Lung (tissue), 12 donors: ENCODE measurements around the gene RGS2. TPM values are rescaled to one million over a fixed set of nuclear protein-coding genes. Genes with fewer than 3 reads are reported as not detected.

Experiments used
- ATAC-seq: fragments of 200-7000 bp; cut with Tn5 transposase; one replicate; pipeline ENCODE4 v1.9.1; 2020; ENCODE audit warnings: moderate number of reproducible peaks; ENCODE audit not compliant: insufficient read depth, low FRiP score
- DNase-seq, 3 donors: peaks; one replicate each; pipeline ENCODE4 v3.0.0-alpha.2; 2013 to 2017
- H3K27ac ChIP-seq, 2 donors: one replicate each; pipeline ENCODE4 v1.5.1; 2013; ENCODE audit warnings: mild to moderate bottlenecking in 2 of 2, moderate library complexity in 2 of 2, control low read depth in 1 of 2, inconsistent platforms in 1 of 2, low read depth in 1 of 2, low read length in 1 of 2
- H3K27me3 ChIP-seq, 3 donors: one replicate each; pipeline ENCODE4 v1.5.1; 2013; ENCODE audit warnings: low read length in 2 of 3; ENCODE audit not compliant: control insufficient read depth in 3 of 3, insufficient read depth in 3 of 3
- H3K36me3 ChIP-seq, 4 donors: one replicate each; pipeline ENCODE4 v1.5.1; 2013; ENCODE audit warnings: low read length in 4 of 4, mild to moderate bottlenecking in 1 of 4, moderate library complexity in 1 of 4; ENCODE audit not compliant: control insufficient read depth in 4 of 4, insufficient read depth in 4 of 4
- H3K4me1 ChIP-seq, 5 donors: one replicate each; pipeline ENCODE4 v1.5.1; 2013; ENCODE audit warnings: low read length in 5 of 5, mild to moderate bottlenecking in 2 of 5, moderate library complexity in 1 of 5; ENCODE audit not compliant: control insufficient read depth in 5 of 5, insufficient read depth in 5 of 5
- H3K4me3 ChIP-seq: one replicate; pipeline ENCODE4 v1.5.1; 2013; ENCODE audit warnings: mild to moderate bottlenecking, control low read depth, moderate library complexity
- H3K9ac ChIP-seq, 2 donors: one replicate each; pipeline ENCODE4 v1.5.1; 2013; ENCODE audit warnings: low read length in 2 of 2, control low read depth in 1 of 2; ENCODE audit not compliant: insufficient read depth in 1 of 2
- H3K9me3 ChIP-seq, 4 donors: one replicate each; pipeline ENCODE4 v1.5.1; 2013; ENCODE audit warnings: low read length in 3 of 4, mild to moderate bottlenecking in 1 of 4, moderate library complexity in 1 of 4; ENCODE audit not compliant: control insufficient read depth in 4 of 4, insufficient read depth in 3 of 4
- CTCF ChIP-seq: IDR thresholded peaks from 2 replicates; pipeline ENCODE4 v1.5.1; 2012; ENCODE audit warnings: mild to moderate bottlenecking; ENCODE audit errors: control extremely low read depth, extremely low read depth
- WGBS, 2 donors: extraction: QIAGEN DNeasy Blood & Tissue Kit; methylation state at CpG; one replicate each; pipeline ENCODE4 v1.1.7; 2013; 5-methylcytosine and 5-hydroxymethylcytosine counted together
- polyA plus RNA-seq, 2 donors: library from polyadenylated mRNA; stranded (reverse); fragments of 200-250 nt; gene quantifications; one replicate each; pipeline ENCODE4 v1.2.1, GENCODE V29; 2013
- total RNA-seq, 2 donors: library from RNA; depleted of rRNA in 1 of 2; stranded (reverse); fragments of >200 nt in 1 of 2; gene quantifications; one replicate each; pipeline ENCODE4 v1.2.1, GENCODE V29; 2014 to 2021
- donor health status: control.
- donor health status: control.
- donor health status: Bipolar disorder and iron deficiency.
- donor health status: healthy.
- donor health status: DM: yes; HTN: yes; CAD: no.

The RGS2 gene
- total and polyA plus RNA-seq, 4 donors = 36.4 to 111 (median 62.1) TPM

GRCh38 chr1:192766876-192767275 is 42.0 kb upstream of the RGS2 start:
- no peak for TF ChIP-seq CTCF
- Histone ChIP-seq H3K4me3 (no peak overlapping the region), H3K27ac (no peak overlapping the region), H3K9me3 (no peaks in the 10 kb centered on the region), H3K27me3 (no peaks in the 10 kb centered on the region), H3K4me1 (peaks cover 0 to 12% (median 8%) of the 10 kb centered on the region in 5 donors), H3K9ac (no peak overlapping the region), H3K36me3 (no peaks in the 10 kb centered on the region)
- no peak for ATAC-seq
- WGBS, 2 donors = 89 to 95% methylated on average over 3 of the region's 3 CpGs
- DNase-seq = no peak

- 69 to 95% methylated on average over 2 of the region's 2 CpGs for WGBS, 2 donors
- Histone ChIP-seq H3K9ac (no peak overlapping the region), H3K27me3 (no peaks in the 10 kb centered on the region), H3K27ac (no peak overlapping the region), H3K4me3 (no peak overlapping the region), H3K9me3 (no peaks in the 10 kb centered on the region), H3K4me1 (peaks cover 0 to 12% (median 8%) of the 10 kb centered on the region in 5 donors), H3K36me3 (no peaks in the 10 kb centered on the region)
- TF ChIP-seq CTCF = no peak
- ATAC-seq (no peak), DNase-seq (peak; percentile 64 to 80 (median 67))
Observed at GRCh38 chr1:192767798-192768197, 41.0 kb upstream of the RGS2 start.

- Histone ChIP-seq H3K27ac (no peak overlapping the region), H3K27me3 (no peaks in the 10 kb centered on the region), H3K4me1 (peaks cover 0 to 12% (median 8%) of the 10 kb centered on the region in 5 donors), H3K9me3 (no peaks in the 10 kb centered on the region), H3K9ac (no peak overlapping the region), H3K36me3 (no peaks in the 10 kb centered on the region), H3K4me3 (no peak overlapping the region)
- no peak for TF ChIP-seq CTCF
- DNase-seq (no peak), ATAC-seq (no peak)
Observed at GRCh38 chr1:192768463-192768862, 40.4 kb upstream of the RGS2 start.

GRCh38 chr1:192771341-192771740 is 37.5 kb upstream of the RGS2 start:
- Histone ChIP-seq H3K4me3 (no peak overlapping the region), H3K9ac (no peak overlapping the region), H3K36me3 (no peaks in the 10 kb centered on the region), H3K9me3 (no peaks in the 10 kb centered on the region), H3K4me1 (peaks cover 0 to 12% (median 7%) of the 10 kb centered on the region in 5 donors), H3K27ac (no peak overlapping the region), H3K27me3 (no peaks in the 10 kb centered on the region)
- WGBS, 2 donors = 96 to 97% methylated on average over 4 of the region's 4 CpGs
- no peak for ATAC-seq
- DNase-seq = no peak
- no peak for TF ChIP-seq CTCF
